A204.1 (cell line): ENCODE results near the gene PTH2R.
"Not testable (repeated sequence)": the region's sequence is repeated elsewhere in the genome, so short reads cannot be mapped to it uniquely, and the experiment has no call there.

Source experiments
- FAIRE-seq: peaks from 2 replicates; lab custom pipeline; 2012; peaks lifted over from hg19 to GRCh38; lab: Jason Lieb, UNC

PTH2R gene

GRCh38 chr2:208392300-208392699 is 14.3 kb upstream of the PTH2R start:
- FAIRE-seq = no peak

- not testable (repeated sequence) for FAIRE-seq
Observed at GRCh38 chr2:208396796-208397195, 9.8 kb upstream of the PTH2R start.

- no peak for FAIRE-seq
Observed at GRCh38 chr2:208399201-208399600, 7.4 kb upstream of the PTH2R start.

GRCh38 chr2:208407667-208408066 is 1.1 kb downstream of the PTH2R start:
- FAIRE-seq = peak; percentile 95

GRCh38 chr2:208413931-208414330 is 7.3 kb downstream of the PTH2R start:
- no peak for FAIRE-seq

- FAIRE-seq = no peak
Observed at GRCh38 chr2:208415255-208415654, 8.7 kb downstream of the PTH2R start.

GRCh38 chr2:208415897-208416296 is 9.3 kb downstream of the PTH2R start:
- no peak for FAIRE-seq

GRCh38 chr2:208426412-208427045 is 19.9 kb downstream of the PTH2R start:
- no peak for FAIRE-seq

- FAIRE-seq = no peak
Observed at GRCh38 chr2:208437755-208438154, 31.2 kb downstream of the PTH2R start.

GRCh38 chr2:208440716-208441115 is 34.1 kb downstream of the PTH2R start:
- FAIRE-seq = no peak

- FAIRE-seq = no peak
Observed at GRCh38 chr2:208441951-208442350, 35.4 kb downstream of the PTH2R start.

- peak; percentile 47 for FAIRE-seq
Observed at GRCh38 chr2:208447447-208447846, 40.9 kb downstream of the PTH2R start.

- FAIRE-seq = no peak
Observed at GRCh38 chr2:208451061-208451460, 44.5 kb downstream of the PTH2R start.

- no peak for FAIRE-seq
Observed at GRCh38 chr2:208454861-208455260, 48.3 kb downstream of the PTH2R start.

GRCh38 chr2:208463721-208464120 is 57.1 kb downstream of the PTH2R start:
- FAIRE-seq = no peak

GRCh38 chr2:208464205-208464604 is 57.6 kb downstream of the PTH2R start:
- no peak for FAIRE-seq

- no peak for FAIRE-seq
Observed at GRCh38 chr2:208466151-208466919, 59.7 kb downstream of the PTH2R start.

- FAIRE-seq = no peak
Observed at GRCh38 chr2:208466920-208467298, 60.3 kb downstream of the PTH2R start.

GRCh38 chr2:208467564-208467963 is 61.0 kb downstream of the PTH2R start:
- no peak for FAIRE-seq

GRCh38 chr2:208477741-208478140 is 71.1 kb downstream of the PTH2R start:
- no peak for FAIRE-seq

GRCh38 chr2:208479342-208479741 is 72.8 kb downstream of the PTH2R start:
- FAIRE-seq = no peak

GRCh38 chr2:208481945-208482344 is 75.4 kb downstream of the PTH2R start:
- not testable (repeated sequence) for FAIRE-seq

- FAIRE-seq = not testable (repeated sequence)
Observed at GRCh38 chr2:208482453-208483015, 75.9 kb downstream of the PTH2R start.

GRCh38 chr2:208485390-208485789 is 78.8 kb downstream of the PTH2R start:
- FAIRE-seq = no peak
